ENCODE results near the gene MDFIC2.

GRCh38 chr3:70183781-70184504 is 128.5 kb downstream of the MDFIC2 start:
- TF ChIP-seq CTCF (conservative IDR thresholded peaks at IDR 0.05; ENCODE audit: low read length), result no peak
- no peak for TF ChIP-seq EZH2phosphoT487 (IDR thresholded peaks at IDR 0.05; ENCODE audit: borderline replicate concordance)
